Heart left ventricle (tissue), 13 donors: ENCODE results near the gene WTAP.
A peak's percentile ranks its signal among the peaks of the same experiment; 100 is the strongest.

ENCODE experiments used
- POLR2A ChIP-seq, 2 donors: fragments of 450-650 bp; IDR thresholded peaks; one replicate each; pipeline ENCODE4 v1.6.1; 2017; ENCODE audit warnings: antibody characterized with exemption in 2 of 2, mild to moderate bottlenecking in 2 of 2, moderate library complexity in 2 of 2
- TF ChIP-seq, protein P1 (sequence below), 12 donors: fragments of 200-600 bp; sonication (generic) in 4 of 12; IDR thresholded peaks; one replicate each; pipeline versions ENCODE4 v1.5.0 to v1.8.0; 2018 to 2022; ENCODE audit warnings: antibody characterized with exemption in 12 of 12, mild to moderate bottlenecking in 5 of 12
- donor health status: ischemic (EF 13 %, LVEDD 7.1; RV severe dilation, severe dysfunction).
- donor health status: DM: no; HTN: yes; CAD: no.
- donor health status: DM: no; HTN: no; CAD: no.
- donor health status: ischemic (EF 25% LVEDD 6.9; RV normal size, moderate dysfunction).
- donor health status: ischemic (EF 25% LVEDD 5.7; RV mildly dilated, moderate dysfunction).
- donor health status: ischemic (EF 35%, LVEDD 5.7; RV mildly dilated, moderate dysfunction).
- donor health status: nonischemic (EF 11% LVEDD 7.7; RV severe dilation, severe dysfunction).
- donor health status: DM: yes; HTN: yes; CAD: no.
- donor health status: PGD.
- donor health status: ischemic (EF 29% LVEDD 5.4; RV normal size, mild dysfunction).
- donor health status: nonischemic (EF 23%, LVEDD 6.1; RV moderate dilation, normal function).

DNA sequence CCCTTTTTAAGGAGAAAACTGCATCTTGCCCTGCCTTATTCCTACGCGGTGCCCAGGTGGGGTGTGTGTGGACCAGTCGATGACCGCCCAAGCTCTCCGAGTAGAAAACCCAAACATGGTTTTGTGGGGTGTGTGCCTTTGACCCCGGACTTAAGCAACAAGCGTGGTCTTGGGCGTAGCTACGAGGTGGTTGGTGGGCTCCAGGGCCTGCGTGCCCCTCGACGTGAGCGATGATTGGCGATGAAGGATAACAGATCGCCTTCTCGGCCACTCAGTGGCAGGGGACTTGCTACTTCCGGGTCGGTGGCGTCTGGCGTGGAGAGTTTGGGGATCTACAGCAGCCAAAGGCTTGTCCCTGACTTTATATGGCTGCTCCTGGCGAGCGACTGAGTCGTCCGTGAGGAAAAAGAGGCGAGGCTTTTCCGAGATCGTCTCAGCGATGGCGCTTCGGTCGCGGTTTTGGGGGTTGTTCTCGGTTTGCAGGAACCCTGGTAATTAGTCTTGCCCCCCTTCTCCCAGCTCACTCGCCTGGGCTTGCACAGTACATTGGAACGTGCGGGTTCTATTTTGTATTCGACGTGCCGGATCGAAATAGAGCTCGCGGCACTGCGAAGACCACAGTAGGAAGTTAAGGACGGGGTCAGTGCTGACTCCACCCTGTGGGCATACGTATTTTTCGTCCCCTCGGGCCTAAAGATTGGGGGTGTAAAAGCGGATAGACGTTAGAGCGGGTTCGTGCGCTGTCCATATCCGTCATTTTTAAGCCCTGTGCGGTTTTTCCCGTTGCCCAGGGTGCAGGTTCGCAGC lies 63.0 kb downstream of the WTAP start, which contains the start of gene MRPL18:
- TF ChIP-seq POLR2A (IDR thresholded peaks at IDR 0.05): peak in 1 of 2 donors; percentile 63
- TF ChIP-seq, protein P1, sequence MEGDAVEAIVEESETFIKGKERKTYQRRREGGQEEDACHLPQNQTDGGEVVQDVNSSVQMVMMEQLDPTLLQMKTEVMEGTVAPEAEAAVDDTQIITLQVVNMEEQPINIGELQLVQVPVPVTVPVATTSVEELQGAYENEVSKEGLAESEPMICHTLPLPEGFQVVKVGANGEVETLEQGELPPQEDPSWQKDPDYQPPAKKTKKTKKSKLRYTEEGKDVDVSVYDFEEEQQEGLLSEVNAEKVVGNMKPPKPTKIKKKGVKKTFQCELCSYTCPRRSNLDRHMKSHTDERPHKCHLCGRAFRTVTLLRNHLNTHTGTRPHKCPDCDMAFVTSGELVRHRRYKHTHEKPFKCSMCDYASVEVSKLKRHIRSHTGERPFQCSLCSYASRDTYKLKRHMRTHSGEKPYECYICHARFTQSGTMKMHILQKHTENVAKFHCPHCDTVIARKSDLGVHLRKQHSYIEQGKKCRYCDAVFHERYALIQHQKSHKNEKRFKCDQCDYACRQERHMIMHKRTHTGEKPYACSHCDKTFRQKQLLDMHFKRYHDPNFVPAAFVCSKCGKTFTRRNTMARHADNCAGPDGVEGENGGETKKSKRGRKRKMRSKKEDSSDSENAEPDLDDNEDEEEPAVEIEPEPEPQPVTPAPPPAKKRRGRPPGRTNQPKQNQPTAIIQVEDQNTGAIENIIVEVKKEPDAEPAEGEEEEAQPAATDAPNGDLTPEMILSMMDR (IDR thresholded peaks at IDR 0.05): no peak
